Naive B cell (primary cell): ENCODE measurements around the gene ZNF528. TPM values are rescaled to one million over a fixed set of nuclear protein-coding genes. Genes with fewer than 3 reads are reported as not detected.

Source experiments
- ATAC-seq, 2 donors: fragments of 150-1000 bp; cut with Tn5 transposase; 2 replicates each; pipeline ENCODE4 v1.10.0; 2021; ENCODE audit warnings: low read depth in 2 of 2, mild to moderate bottlenecking in 2 of 2, moderate library complexity in 2 of 2
- DNase-seq: peaks from one replicate; pipeline ENCODE4 v3.0.0; 2022
- H3K27ac Mint-ChIP-seq, 6 donors: one replicate each; pipeline ENCODE4 v1.8.0; 2020 to 2022; ENCODE audit warnings: mild to moderate bottlenecking in 6 of 6, mixed read lengths in 6 of 6, moderate library complexity in 5 of 6, inconsistent platforms in 2 of 6
- H3K27me3 Mint-ChIP-seq, 3 donors: one replicate each; pipeline ENCODE4 v1.8.0; 2021 to 2022; ENCODE audit warnings: mixed read lengths in 3 of 3, mild to moderate bottlenecking in 1 of 3
- H3K36me3 Mint-ChIP-seq, 2 donors: one replicate each; pipeline ENCODE4 v1.8.0; 2020 to 2022; ENCODE audit warnings: mixed read lengths in 2 of 2, inconsistent platforms in 1 of 2, mild to moderate bottlenecking in 1 of 2
- H3K4me1 Mint-ChIP-seq, 3 donors: one replicate each; pipeline ENCODE4 v1.8.0; 2020 to 2022; ENCODE audit warnings: mixed read lengths in 3 of 3, inconsistent platforms in 1 of 3, mild to moderate bottlenecking in 1 of 3, moderate library complexity in 1 of 3
- H3K4me3 Mint-ChIP-seq, 8 donors: one replicate each; pipeline ENCODE4 v1.8.0; 2020 to 2022; ENCODE audit warnings: mild to moderate bottlenecking in 8 of 8, mixed read lengths in 8 of 8, moderate library complexity in 8 of 8, inconsistent platforms in 2 of 8
- H3K9me3 Mint-ChIP-seq, 7 donors: one replicate each; pipeline ENCODE4 v1.8.0; 2020 to 2022; ENCODE audit warnings: mixed read lengths in 7 of 7, mild to moderate bottlenecking in 5 of 7, inconsistent platforms in 2 of 7, moderate library complexity in 1 of 7
- polyA plus RNA-seq, 6 donors: library from polyadenylated mRNA; unstranded; fragments of 300-500 nt; fragmentation: Illumina TruSeq; gene quantifications; one replicate each; pipeline ENCODE4 v1.2.3, GENCODE V29; 2021; ENCODE audit warnings: low read depth in 6 of 6

ZNF528 gene
- polyA plus RNA-seq: 10 to 100 TPM; 11.5 to 17.0 (median 16.1) TPM

DNA sequence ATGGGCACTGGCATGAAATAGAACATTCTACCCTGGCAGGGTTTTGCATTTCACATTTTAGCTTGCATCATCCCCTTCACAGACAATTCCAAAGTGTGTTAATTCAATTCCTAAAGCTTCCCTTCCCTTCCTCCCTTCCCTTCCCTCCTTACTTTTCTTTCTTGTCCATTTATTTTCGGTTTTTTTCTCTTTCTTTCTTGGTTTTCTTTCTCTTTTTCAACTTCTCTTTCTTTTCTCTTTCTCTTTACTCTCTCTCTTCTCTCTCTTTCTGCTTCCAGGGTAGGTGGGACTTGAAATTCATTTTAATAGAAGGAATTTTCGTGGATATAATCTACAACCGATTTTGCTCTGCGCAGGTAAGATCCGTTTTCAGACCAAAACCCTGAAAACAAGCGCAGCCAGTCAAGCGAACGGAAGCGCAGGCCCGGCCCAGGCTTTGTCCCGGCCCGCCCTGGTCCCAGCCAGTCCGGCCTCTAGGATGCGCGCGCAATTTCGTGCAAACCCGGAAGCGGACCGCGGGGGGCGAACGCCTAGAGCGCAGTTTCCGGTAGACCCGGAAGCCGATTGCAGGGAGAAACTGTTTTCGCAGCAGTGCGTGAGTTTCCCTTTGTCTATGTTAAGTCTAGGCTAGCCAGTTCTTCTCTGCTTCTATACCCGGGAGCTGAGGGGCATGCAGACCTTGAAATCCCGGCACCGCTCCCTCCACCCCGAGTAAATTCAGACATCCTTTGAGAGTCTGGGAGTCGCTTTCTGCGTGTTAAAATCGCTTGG, at the start of gene ZNF528:
ZNF528 (plus strand) TSS at position 540 of the 771 bp plus-strand sequence. CDS start 4,165 bp downstream, outside the sequence.
- Mint-ChIP-seq H3K27ac (peak within 1 kb of the TSS; percentile 91 to 100 (median 95)), H3K27me3 (no peaks in the 10 kb centered on the region), H3K4me1 (peaks cover 16 to 26% (median 20%) of the 10 kb centered on the region in 3 donors), H3K9me3 (peaks cover 20 to 74% (median 51%) of the 10 kb centered on the region in 7 donors), H3K36me3 (peaks cover 57 to 71% of the 10 kb centered on the region in 2 donors), H3K4me3 (peak within 1 kb of the TSS; percentile 90 to 100 (median 96))
- DNase-seq (peak; percentile 90), ATAC-seq (peak; percentile 99)

DNA sequence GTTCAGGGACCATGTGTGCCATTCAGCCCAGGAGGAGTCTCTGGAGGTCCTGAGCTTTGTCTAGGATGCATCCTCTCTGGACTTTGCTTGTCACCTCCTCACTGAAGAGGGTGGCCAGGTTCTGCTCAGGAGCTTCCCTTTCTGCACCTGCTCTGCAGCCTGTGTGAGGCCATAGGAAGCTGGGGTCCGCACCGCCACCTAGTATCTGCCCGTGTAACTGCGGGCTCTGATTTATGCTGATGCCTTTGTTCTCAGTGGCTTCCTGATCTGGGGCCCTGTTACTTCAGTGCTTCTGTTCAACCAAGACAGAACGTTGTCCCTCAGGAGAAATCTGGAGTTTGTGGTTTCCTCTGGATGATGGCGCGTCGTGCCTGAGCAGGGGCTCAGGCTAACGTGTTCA, 46.1 kb upstream of the ZNF528 start:
- DNase-seq: no peak
- Mint-ChIP-seq H3K9me3 (peaks cover 7 to 56% (median 31%) of the 10 kb centered on the region in 7 donors), H3K4me3 (no peak overlapping the region), H3K27me3 (no peaks in the 10 kb centered on the region), H3K27ac (no peak overlapping the region), H3K36me3 (peaks cover 54 to 56% of the 10 kb centered on the region in 2 donors), H3K4me1 (no peaks in the 10 kb centered on the region)
- no peak for ATAC-seq

DNA sequence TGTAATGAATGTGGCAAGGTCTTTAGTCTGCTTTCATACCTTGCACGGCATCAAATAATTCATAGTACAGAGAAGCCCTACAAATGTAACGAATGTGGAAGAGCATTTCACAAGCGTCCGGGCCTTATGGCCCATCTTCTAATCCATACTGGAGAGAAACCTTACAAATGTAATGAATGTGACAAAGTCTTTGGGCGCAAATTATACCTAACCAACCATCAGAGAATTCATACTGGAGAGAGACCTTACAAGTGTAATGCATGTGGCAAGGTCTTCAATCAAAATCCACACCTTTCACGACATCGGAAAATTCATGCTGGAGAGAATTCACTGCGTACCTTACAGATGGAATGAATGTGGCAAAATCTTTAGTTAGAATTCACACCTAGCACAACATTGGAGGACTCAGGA, 31.2 kb upstream of the ZNF528 start:
- H3K9me3 Mint-ChIP-seq: peaks cover 16 to 81% (median 72%) of the 10 kb centered on the region in 7 donors
- DNase-seq: no peak
- H3K27ac Mint-ChIP-seq: no peak overlapping the region

DNA sequence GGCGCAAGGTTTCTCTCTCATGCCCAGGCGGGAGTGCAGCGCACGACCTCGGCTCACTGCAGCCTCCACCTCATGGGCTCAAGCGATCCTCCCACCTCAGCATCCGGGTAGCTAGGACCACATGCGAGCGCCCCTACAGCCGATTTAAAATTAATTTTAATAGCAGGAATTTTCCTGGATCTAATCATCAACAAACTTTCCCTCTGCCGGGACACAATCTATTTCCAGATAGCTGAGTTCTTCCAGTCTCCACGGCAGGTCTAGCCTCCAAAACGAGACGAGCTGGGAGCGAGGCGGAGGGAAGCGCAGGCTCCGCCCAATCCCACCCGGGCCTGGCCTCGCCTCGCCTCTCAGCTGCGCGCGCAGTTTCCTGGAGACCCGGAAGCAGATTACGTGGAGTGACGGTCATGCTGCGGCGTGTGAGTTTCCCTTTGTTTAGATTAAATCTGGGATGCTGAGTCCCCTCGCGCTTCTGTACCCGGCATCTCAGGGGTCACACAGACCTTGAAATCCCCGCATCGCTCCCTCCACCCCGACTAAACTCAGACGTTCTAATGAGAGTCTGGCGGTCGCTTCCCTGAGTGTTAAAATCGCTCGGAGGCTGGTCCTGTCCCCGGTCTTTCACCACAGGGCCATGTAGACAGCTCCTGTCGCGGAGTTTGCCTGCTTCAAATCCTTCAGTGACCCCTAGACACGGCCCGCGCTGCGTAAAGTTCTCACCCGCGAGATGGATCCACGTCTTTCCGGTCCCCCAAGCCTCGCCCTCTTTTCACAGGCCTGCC, 27.9 kb upstream of the ZNF528 start, which contains the start of gene ZNF880:
ZNF880 (plus strand) TSS at position 365 of the 782 bp plus-strand sequence; CDS start at position 408, 43 bp downstream.
- H3K36me3 Mint-ChIP-seq: peaks cover 42 to 43% of the 10 kb centered on the region in 2 donors
- H3K9me3 Mint-ChIP-seq: peaks cover 10 to 76% (median 65%) of the 10 kb centered on the region in 7 donors

More for the DNA sequence above, 31.2 kb upstream of the ZNF528 start:
- no peaks in the 10 kb centered on the region for H3K27me3 Mint-ChIP-seq
- no peak for ATAC-seq
- peaks cover 32 to 36% of the 10 kb centered on the region in 2 donors for H3K36me3 Mint-ChIP-seq
- peaks cover 12 to 16% (median 14%) of the 10 kb centered on the region in 3 donors for H3K4me1 Mint-ChIP-seq
- peak overlapping the region in 1 of 8 donors; percentile 75 for H3K4me3 Mint-ChIP-seq

DNA sequence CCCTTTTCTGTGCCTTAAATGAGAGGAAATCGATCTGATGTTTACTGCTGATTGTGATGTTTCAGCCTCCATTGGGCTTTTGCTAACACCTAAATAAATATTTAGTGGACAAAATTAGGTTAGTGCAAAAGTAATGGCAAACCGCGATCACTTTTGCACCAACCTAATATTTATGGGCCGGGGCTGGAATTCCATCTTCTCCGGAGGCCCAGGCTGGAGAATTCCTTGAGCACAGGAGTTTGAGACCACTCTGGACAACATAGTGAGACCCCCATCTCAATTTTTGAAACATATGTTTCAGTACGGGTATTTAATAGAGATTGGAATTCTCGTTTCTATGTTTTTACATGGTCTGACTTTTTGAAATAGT, 27.3 kb upstream of the ZNF528 start:
- DNase-seq (no peak), ATAC-seq (no peak)
- peaks cover 46% of the 10 kb centered on the region in 2 donors for H3K36me3 Mint-ChIP-seq
- peaks cover 14 to 18% (median 14%) of the 10 kb centered on the region in 3 donors for H3K4me1 Mint-ChIP-seq
- H3K27ac Mint-ChIP-seq: peak overlapping the region; percentile 98 to 100 (median 99)
- peaks cover 9 to 75% (median 63%) of the 10 kb centered on the region in 7 donors for H3K9me3 Mint-ChIP-seq
- peak overlapping the region; percentile 93 to 99 (median 97) for H3K4me3 Mint-ChIP-seq
- no peaks in the 10 kb centered on the region for H3K27me3 Mint-ChIP-seq

More for the DNA sequence above, 27.9 kb upstream of the ZNF528 start, which contains the start of gene ZNF880:
- Mint-ChIP-seq H3K4me1 (peaks cover 12 to 18% (median 14%) of the 10 kb centered on the region in 3 donors), H3K27ac (peak within 1 kb of the TSS; percentile 98 to 100 (median 99)), H3K27me3 (no peaks in the 10 kb centered on the region), H3K4me3 (peak within 1 kb of the TSS; percentile 93 to 99 (median 97))
- DNase-seq: peak; percentile 86
- ATAC-seq: peak; percentile 95

DNA sequence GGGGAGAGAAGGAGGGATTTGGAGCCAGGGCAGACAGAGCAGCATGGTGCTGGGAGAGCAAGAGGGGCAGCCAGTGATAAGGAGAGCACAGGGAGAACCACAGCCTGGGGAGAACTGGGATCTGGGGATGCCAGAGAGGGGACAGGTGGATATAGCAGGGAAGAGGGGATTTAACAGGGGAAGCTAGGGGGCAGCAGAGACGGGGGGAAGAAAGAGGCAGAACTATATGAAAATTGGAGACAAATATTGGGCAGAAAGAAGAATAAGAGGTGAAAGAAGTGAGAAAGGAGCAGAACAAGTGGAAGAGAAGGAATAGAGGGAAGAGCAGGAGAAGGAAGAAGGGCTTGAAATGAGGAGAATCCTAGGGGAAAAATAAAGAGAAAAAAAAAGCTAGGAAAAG, 6.5 kb upstream of the ZNF528 start:
- H3K9me3 Mint-ChIP-seq: peaks cover 23 to 94% (median 69%) of the 10 kb centered on the region in 7 donors
- H3K4me1 Mint-ChIP-seq: no peaks in the 10 kb centered on the region
- DNase-seq: no peak
- H3K36me3 Mint-ChIP-seq: peaks cover 39 to 60% of the 10 kb centered on the region in 2 donors
- H3K27me3 Mint-ChIP-seq: no peaks in the 10 kb centered on the region
- peak overlapping the region in 1 of 8 donors; percentile 72 for H3K4me3 Mint-ChIP-seq
- no peak overlapping the region for H3K27ac Mint-ChIP-seq
- ATAC-seq: no peak

DNA sequence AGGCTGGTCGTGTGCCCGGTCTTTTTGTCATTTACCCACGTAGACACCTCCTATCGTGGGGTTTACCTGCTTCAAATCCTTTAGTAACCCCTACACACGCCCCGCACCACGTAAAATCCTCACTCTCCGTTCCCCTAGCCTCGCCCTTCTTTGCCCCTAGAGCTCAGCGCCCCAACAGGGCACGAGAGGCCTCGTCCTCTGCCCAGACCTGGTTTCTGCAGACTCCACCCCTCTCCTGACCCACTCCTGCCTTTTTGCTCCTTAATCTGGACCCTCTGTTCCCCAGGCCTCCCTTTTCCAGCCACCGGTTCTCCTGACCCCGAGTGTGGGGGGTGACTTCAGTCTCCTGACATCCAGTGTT, 412 bp downstream of the ZNF528 start:
- Mint-ChIP-seq H3K27ac (peak overlapping the region; percentile 87 to 100 (median 94)), H3K9me3 (peaks cover 19 to 73% (median 47%) of the 10 kb centered on the region in 7 donors), H3K4me3 (peak overlapping the region; percentile 90 to 100 (median 96)), H3K27me3 (no peaks in the 10 kb centered on the region), H3K36me3 (peaks cover 58 to 70% of the 10 kb centered on the region in 2 donors), H3K4me1 (peaks cover 16 to 26% (median 20%) of the 10 kb centered on the region in 3 donors)
- ATAC-seq: peak; percentile 22 to 54
- DNase-seq: no peak

DNA sequence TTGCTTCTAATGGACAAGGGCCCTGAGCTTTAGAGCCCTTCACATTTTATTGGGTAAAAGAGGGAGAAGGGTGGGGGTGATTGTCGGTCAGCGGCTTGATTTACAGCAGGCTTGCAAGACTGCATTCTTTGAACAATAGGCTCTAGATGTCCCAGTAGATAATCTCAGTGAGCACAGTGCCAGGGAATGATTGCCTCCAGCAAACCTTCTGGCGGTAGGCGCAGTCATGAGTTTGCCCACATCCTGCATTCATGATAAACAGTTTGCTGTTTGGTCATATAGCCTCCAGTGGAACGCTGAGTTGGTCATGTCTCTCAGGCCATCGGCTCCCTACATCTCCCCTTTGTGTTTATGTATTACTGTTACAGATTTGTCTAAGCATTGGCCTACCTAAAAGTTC, 12.6 kb downstream of the ZNF528 start:
- Mint-ChIP-seq H3K27ac (no peak overlapping the region), H3K9me3 (peaks cover 4 to 94% (median 78%) of the 10 kb centered on the region in 7 donors), H3K4me3 (no peak overlapping the region), H3K4me1 (no peaks in the 10 kb centered on the region), H3K36me3 (peaks cover 79 to 86% of the 10 kb centered on the region in 2 donors), H3K27me3 (no peaks in the 10 kb centered on the region)
- DNase-seq (no peak), ATAC-seq (no peak)

DNA sequence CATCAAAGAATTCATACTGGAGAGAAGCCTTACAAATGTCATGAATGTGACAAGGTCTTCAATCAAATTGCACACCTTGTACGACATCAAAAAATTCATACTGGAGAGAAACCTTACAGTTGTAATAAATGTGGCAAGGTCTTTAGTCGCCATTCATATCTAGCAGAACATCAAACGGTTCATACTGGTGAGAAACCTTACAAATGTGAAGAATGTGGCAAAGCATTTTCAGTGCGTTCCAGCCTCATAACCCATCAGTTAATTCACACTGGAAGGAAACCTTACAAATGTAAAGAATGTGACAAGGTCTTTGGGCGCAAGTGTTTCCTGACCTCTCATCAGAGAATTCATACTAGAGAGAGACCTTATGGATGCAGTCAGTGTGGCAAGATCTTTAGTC, 18.1 kb downstream of the ZNF528 start:
- Mint-ChIP-seq H3K4me1 (no peaks in the 10 kb centered on the region), H3K27me3 (no peaks in the 10 kb centered on the region), H3K4me3 (no peak overlapping the region), H3K36me3 (peaks cover 38 to 58% of the 10 kb centered on the region in 2 donors), H3K9me3 (peaks cover 7 to 94% (median 81%) of the 10 kb centered on the region in 7 donors), H3K27ac (no peak overlapping the region)
- no peak for DNase-seq
- no peak for ATAC-seq

DNA sequence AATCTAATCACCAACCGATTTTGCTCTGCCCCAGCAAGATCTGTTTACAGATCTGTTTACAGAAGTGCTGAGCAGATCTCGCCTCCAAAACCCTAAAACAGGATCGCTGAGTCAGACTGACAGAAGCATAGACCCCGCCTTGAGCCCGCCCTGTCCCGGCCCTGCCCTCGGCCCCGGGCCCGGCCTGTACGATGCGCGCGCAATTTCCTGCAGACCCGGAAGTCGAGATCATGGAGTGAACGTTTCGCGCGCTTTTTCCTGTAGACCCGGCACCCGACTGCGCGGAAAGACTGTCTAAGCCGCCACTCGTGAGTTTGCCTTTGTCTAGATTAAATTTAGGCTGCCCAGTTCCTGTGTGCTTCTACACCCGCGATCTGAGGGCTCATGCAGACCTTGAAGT, 31.3 kb downstream of the ZNF528 start, which contains the start of gene ZNF534:
ZNF534 (plus strand) TSS at position 212 of the 400 bp plus-strand sequence. CDS start 2,327 bp downstream, outside the sequence.
- H3K4me3 Mint-ChIP-seq: no peak within 1 kb of the TSS
- H3K27ac Mint-ChIP-seq: no peak within 1 kb of the TSS
- peaks cover 13 to 38% of the 10 kb centered on the region in 2 donors for H3K36me3 Mint-ChIP-seq
- no peaks in the 10 kb centered on the region for H3K4me1 Mint-ChIP-seq
- no peak for DNase-seq
- peaks cover 11 to 80% (median 71%) of the 10 kb centered on the region in 7 donors for H3K9me3 Mint-ChIP-seq
- H3K27me3 Mint-ChIP-seq: no peaks in the 10 kb centered on the region
- no peak for ATAC-seq

DNA sequence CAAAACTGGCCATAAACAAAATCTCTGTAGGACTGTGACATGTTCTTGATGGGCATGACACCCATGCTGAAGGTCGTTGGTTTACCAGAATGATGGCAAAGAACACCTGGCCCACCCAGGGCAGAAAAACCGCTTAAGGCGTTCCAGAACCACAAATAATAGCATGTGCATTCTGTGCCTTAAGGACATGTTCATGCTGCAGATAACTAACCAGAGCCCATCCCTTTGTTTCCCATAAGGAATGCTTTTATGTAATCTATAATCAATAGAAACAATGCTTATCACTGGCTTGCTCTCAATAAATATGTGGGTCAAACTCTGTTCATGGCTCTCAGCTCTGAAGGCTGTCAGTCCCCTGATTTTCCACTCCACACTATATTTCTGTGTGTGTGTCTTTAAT, 44.5 kb downstream of the ZNF528 start:
- H3K9me3 Mint-ChIP-seq: peaks cover 11 to 93% (median 79%) of the 10 kb centered on the region in 7 donors
- H3K4me3 Mint-ChIP-seq: no peak overlapping the region
- no peaks in the 10 kb centered on the region for H3K4me1 Mint-ChIP-seq
- DNase-seq: no peak
- no peak overlapping the region for H3K27ac Mint-ChIP-seq
- H3K27me3 Mint-ChIP-seq: peaks cover 0 to 3% (median 0%) of the 10 kb centered on the region in 3 donors
- ATAC-seq: no peak
- peaks cover 15 to 27% of the 10 kb centered on the region in 2 donors for H3K36me3 Mint-ChIP-seq

DNA sequence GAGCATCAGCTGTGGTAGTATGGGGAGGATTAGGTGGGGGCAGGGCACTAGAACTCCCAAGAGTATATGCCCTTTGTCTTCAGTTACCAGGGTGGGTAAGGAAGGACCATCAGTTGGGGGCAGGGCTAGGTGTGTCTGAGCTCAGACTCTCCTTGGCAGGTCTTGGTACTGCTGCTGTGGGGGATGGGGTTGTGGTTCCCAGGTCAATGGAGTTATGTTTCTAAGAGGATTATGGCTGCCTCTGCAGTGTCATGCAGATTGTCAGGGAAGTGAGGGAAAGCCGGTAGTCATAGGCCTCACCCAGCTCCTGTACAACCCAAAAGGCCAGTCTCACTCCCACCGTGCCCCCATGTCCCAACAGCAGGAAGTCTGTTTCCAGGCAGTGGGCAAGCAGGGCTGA, 46.9 kb downstream of the ZNF528 start:
- Mint-ChIP-seq H3K27me3 (peaks cover 8 to 12% (median 11%) of the 10 kb centered on the region in 3 donors), H3K4me1 (no peaks in the 10 kb centered on the region), H3K36me3 (peaks cover 13 to 22% of the 10 kb centered on the region in 2 donors), H3K27ac (no peak overlapping the region), H3K9me3 (peaks cover 6 to 93% (median 87%) of the 10 kb centered on the region in 7 donors), H3K4me3 (no peak overlapping the region)
- DNase-seq (no peak), ATAC-seq (no peak)

DNA sequence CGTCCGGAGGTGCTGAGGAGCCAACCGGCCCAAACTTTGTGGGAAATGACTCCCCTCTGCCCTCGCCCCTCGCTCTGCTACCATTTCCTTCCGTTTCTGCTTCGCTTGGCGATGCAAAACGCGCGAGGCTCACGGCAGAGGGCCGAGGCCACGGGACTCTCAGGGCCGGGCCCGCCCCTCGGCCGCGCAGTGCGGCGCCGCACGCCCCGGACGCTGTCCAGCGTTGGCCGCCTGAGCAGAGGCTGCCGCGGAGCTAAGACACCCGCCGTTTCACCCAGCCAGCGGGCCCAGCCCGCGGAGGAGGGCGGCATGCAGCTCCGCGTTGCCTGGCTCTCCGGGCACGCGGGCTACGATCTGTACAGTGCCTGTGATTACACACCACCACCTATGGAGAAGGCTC, 53.6 kb downstream of the ZNF528 start:
- Mint-ChIP-seq H3K36me3 (peaks cover 41 to 59% of the 10 kb centered on the region in 2 donors), H3K27me3 (peaks cover 14 to 35% (median 23%) of the 10 kb centered on the region in 3 donors), H3K4me3 (peak overlapping the region in 2 of 8 donors; percentile 3 to 93), H3K4me1 (peaks cover 17 to 29% (median 24%) of the 10 kb centered on the region in 3 donors), H3K9me3 (peaks cover 39 to 97% (median 89%) of the 10 kb centered on the region in 7 donors), H3K27ac (no peak overlapping the region)
- ATAC-seq (no peak), DNase-seq (no peak)
